MM.1S (cell line): Measurements from ENCODE around the gene BCL3.

Source experiments
- DNase-seq: peaks from one replicate; pipeline ENCODE4 v3.0.0-alpha.2; 2015
- H2AFZ ChIP-seq: fragments of 300-600 bp; sonication (generic); 2 replicates; pipeline ENCODE4 v1.6.0; 2016; ENCODE audit warnings: antibody characterized with exemption, low read length
- H3F3A ChIP-seq: fragments of 300-600 bp; sonication (generic); 2 replicates; pipeline ENCODE4 v1.6.1; 2016; ENCODE audit warnings: mild to moderate bottlenecking, antibody characterized with exemption, low read length, moderate library complexity, mixed read lengths; ENCODE audit not compliant: insufficient read depth
- H3K27ac ChIP-seq: fragments of 300-600 bp; sonication (generic); 2 replicates; pipeline ENCODE4 v1.5.1; 2016; ENCODE audit warnings: mild to moderate bottlenecking, low read length
- H3K27me3 ChIP-seq: fragments of 300-600 bp; sonication (generic); replicated peaks from 2 replicates; pipeline ENCODE4 v1.6.0; 2016; ENCODE audit warnings: low read length; ENCODE audit not compliant: insufficient read depth
- H3K36me3 ChIP-seq: fragments of 300-600 bp; sonication (generic); replicated peaks from 2 replicates; pipeline ENCODE4 v1.6.1; 2016; ENCODE audit warnings: mild to moderate bottlenecking, low read length, mixed read lengths; ENCODE audit not compliant: insufficient read depth
- H3K4me1 ChIP-seq: fragments of 300-600 bp; sonication (generic); 2 replicates; pipeline ENCODE4 v1.6.1; 2016; ENCODE audit warnings: low read length, mixed read lengths
- H3K4me2 ChIP-seq: fragments of 300-600 bp; sonication (generic); 2 replicates; pipeline ENCODE4 v1.6.0; 2016; ENCODE audit warnings: low read depth, low read length
- H3K4me3 ChIP-seq: fragments of 300-600 bp; sonication (generic); 2 replicates; pipeline ENCODE4 v1.5.1; 2016; ENCODE audit warnings: low read length, mixed read lengths
- H3K79me2 ChIP-seq: fragments of 300-600 bp; sonication (generic); 2 replicates; pipeline ENCODE4 v1.6.1; 2016; ENCODE audit warnings: mixed run types, low read length, mixed read lengths
- H3K9ac ChIP-seq: fragments of 300-600 bp; sonication (generic); 2 replicates; pipeline ENCODE4 v1.6.1; 2016; ENCODE audit warnings: low read length, mixed read lengths
- H3K9me2 ChIP-seq: fragments of 300-600 bp; sonication (generic); replicated peaks from 2 replicates; pipeline ENCODE4 v1.6.1; 2016; ENCODE audit warnings: mild to moderate bottlenecking, low read length, mixed read lengths; ENCODE audit not compliant: insufficient read depth
- H3K9me3 ChIP-seq: fragments of 300-600 bp; sonication (generic); replicated peaks from 2 replicates; pipeline ENCODE4 v1.6.1; 2016; ENCODE audit warnings: mild to moderate bottlenecking, low read length, mixed read lengths; ENCODE audit not compliant: insufficient read depth
- H4K20me1 ChIP-seq: fragments of 300-600 bp; sonication (generic); 2 replicates; pipeline ENCODE4 v1.6.1; 2016; ENCODE audit warnings: mild to moderate bottlenecking, low read length, moderate library complexity, mixed read lengths; ENCODE audit not compliant: insufficient read depth
- CTCF ChIP-seq: fragments of 300-600 bp; sonication (generic); IDR thresholded peaks from 2 replicates; pipeline ENCODE4 v1.5.1; 2016; ENCODE audit warnings: antibody characterized with exemption, low read length, mixed read lengths
- EZH2 ChIP-seq: fragments of 300-600 bp; sonication (generic); optimal IDR thresholded peaks from 2 replicates; pipeline ENCODE3; 2017; ENCODE audit warnings: low read depth, mild to moderate bottlenecking, antibody characterized with exemption, low read length, mixed read lengths
- EZH2phosphoT487 ChIP-seq: fragments of 300-600 bp; sonication (generic); IDR thresholded peaks from 2 replicates; pipeline ENCODE4 v1.6.1; 2018; ENCODE audit warnings: antibody characterized with exemption, low read length

Gene BCL3

GRCh38 chr19:44800461-44800860 is 52.0 kb downstream of the BCL3 start:
- DNase-seq: peak; percentile 89
- Histone ChIP-seq H3F3A (no peaks in the 10 kb centered on the region), H3K79me2 (no peaks in the 10 kb centered on the region), H3K4me2 (peak overlapping the region; percentile 64), H2AFZ (peak overlapping the region; percentile 76; the same call in 1 of the 2 replicates), H3K27me3 (peaks cover 35% of the 10 kb centered on the region), H3K36me3 (no peaks in the 10 kb centered on the region), H3K9ac (no peak overlapping the region; the same call in 1 of the 2 replicates), H4K20me1 (no peaks in the 10 kb centered on the region), H3K4me3 (no peak overlapping the region), H3K4me1 (peaks cover 12% of the 10 kb centered on the region), H3K9me2 (no peaks in the 10 kb centered on the region), H3K9me3 (no peaks in the 10 kb centered on the region), H3K27ac (no peak overlapping the region)
- peak; percentile 90 for TF ChIP-seq CTCF
- no peak for TF ChIP-seq EZH2

- no peaks in the 10 kb centered on the region for H3K79me2 ChIP-seq
- no peak overlapping the region for H2AFZ ChIP-seq
- H3K9me3 ChIP-seq: no peaks in the 10 kb centered on the region
- H3K27ac ChIP-seq: no peak overlapping the region
- peaks cover 60% of the 10 kb centered on the region for H3K27me3 ChIP-seq
- H3K36me3 ChIP-seq: no peaks in the 10 kb centered on the region
- H4K20me1 ChIP-seq: no peaks in the 10 kb centered on the region
- no peak overlapping the region for H3K4me2 ChIP-seq
- H3K9ac ChIP-seq: no peak overlapping the region
- peaks cover 12% of the 10 kb centered on the region for H3K4me1 ChIP-seq
- no peak for DNase-seq
- H3K4me3 ChIP-seq: no peak overlapping the region
- TF ChIP-seq EZH2 (no peak), EZH2phosphoT487 (no peak), CTCF (no peak)
- H3F3A ChIP-seq: no peaks in the 10 kb centered on the region
- no peaks in the 10 kb centered on the region for H3K9me2 ChIP-seq
Measured at GRCh38 chr19:44803442-44804428, 55.2 kb downstream of the BCL3 start.

GRCh38 chr19:44806291-44806690 is 57.8 kb downstream of the BCL3 start:
- Histone ChIP-seq H3K27me3 (peaks cover 80% of the 10 kb centered on the region), H3K4me1 (0 out of 2 replicates have a peak, but pooled peaks cover 6% of the 10 kb centered on the region), H2AFZ (no peak overlapping the region), H3K27ac (no peak overlapping the region), H3K4me3 (no peak overlapping the region), H3K9me2 (no peaks in the 10 kb centered on the region), H3K36me3 (no peaks in the 10 kb centered on the region), H3K4me2 (no peak overlapping the region), H3K9me3 (no peaks in the 10 kb centered on the region), H4K20me1 (no peaks in the 10 kb centered on the region), H3K79me2 (no peaks in the 10 kb centered on the region), H3K9ac (no peak overlapping the region), H3F3A (no peaks in the 10 kb centered on the region)
- DNase-seq: no peak
- TF ChIP-seq EZH2phosphoT487 (no peak), CTCF (no peak), EZH2 (no peak)
